ENCODE data around the gene MYCBP2. TPM values are rescaled to one million over a fixed set of nuclear protein-coding genes. Genes with fewer than 3 reads are reported as not detected.

Gene MYCBP2
- total and polyA plus RNA-seq, 2 experiments from 2014 or later, result 23.3 to 63.3 TPM

DNA sequence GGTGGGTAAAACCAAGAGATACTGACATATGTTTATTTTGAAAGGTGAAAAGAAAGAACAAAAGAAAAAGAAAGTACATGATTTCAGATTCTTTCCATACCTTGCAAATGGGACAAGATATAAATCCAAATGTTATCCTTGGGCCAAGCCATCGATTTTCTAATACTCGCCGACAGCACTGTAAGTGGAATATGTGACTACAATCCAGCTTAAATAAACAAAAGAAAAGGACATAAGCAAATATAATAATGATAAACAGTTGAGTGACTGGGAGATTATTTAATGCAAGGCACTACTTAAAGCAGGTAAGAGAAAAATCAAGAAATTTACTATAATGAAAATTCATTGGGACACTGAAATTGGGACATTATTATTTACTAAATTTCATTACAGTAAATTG is 270.0 kb downstream of the MYCBP2 start:
- H3K4me3 ChIP-seq, result no peak overlapping the region
- no peaks in the 10 kb centered on the region for H3K4me1 ChIP-seq (ENCODE audit: insufficient read depth)
- no peaks in the 10 kb centered on the region for H3K9me2 ChIP-seq (replicated peaks; ENCODE audit: insufficient read depth)
- H3K9me3 ChIP-seq (ENCODE audit: low read depth), result no peaks in the 10 kb centered on the region
- no peaks in the 10 kb centered on the region for H3K79me2 ChIP-seq
- no peaks in the 10 kb centered on the region for H4K20me1 ChIP-seq (ENCODE audit: insufficient read depth, poor library complexity, severe bottlenecking)
- H3K27me3 ChIP-seq, result no peaks in the 10 kb centered on the region
- TF ChIP-seq CTCF (IDR thresholded peaks at IDR 0.05; ENCODE audit: poor library complexity), result no peak
- TF ChIP-seq EZH2 (IDR thresholded peaks at IDR 0.05; ENCODE audit: borderline replicate concordance), result no peak
- no peak for TF ChIP-seq EZH2phosphoT487 (IDR thresholded peaks at IDR 0.05; ENCODE audit: low read depth, severe bottlenecking, unreplicated experiment)
- DNase-seq (ENCODE audit: low spot score), result no peak
- H3K4me2 ChIP-seq, result no peak overlapping the region
- no peaks in the 10 kb centered on the region for H3K36me3 ChIP-seq (replicated peaks; ENCODE audit: insufficient read depth, low read depth)
- H2AFZ ChIP-seq, result no peak overlapping the region
- 83% methylated on average over 3 of the region's 3 CpGs for WGBS (ENCODE audit: low lambda C conversion rate, missing lambda C conversion rate)
- no peak overlapping the region for H3K27ac ChIP-seq

GRCh38 chr13:77056382-77056781 is 270.5 kb downstream of the MYCBP2 start:
- no peaks in the 10 kb centered on the region for H3K27me3 ChIP-seq
- no peak overlapping the region for H3K27ac ChIP-seq
- DNase-seq (ENCODE audit: low spot score), result no peak
- no peaks in the 10 kb centered on the region for H3K9me2 ChIP-seq (replicated peaks; ENCODE audit: insufficient read depth)
- no peak overlapping the region for H3K4me3 ChIP-seq
- 68% methylated on average over 3 of the region's 3 CpGs for WGBS (ENCODE audit: low lambda C conversion rate, missing lambda C conversion rate)
- H2AFZ ChIP-seq, result no peak overlapping the region
- no peak overlapping the region for H3K4me2 ChIP-seq
- no peaks in the 10 kb centered on the region for H4K20me1 ChIP-seq (ENCODE audit: insufficient read depth, poor library complexity, severe bottlenecking)
- H3K79me2 ChIP-seq, result no peaks in the 10 kb centered on the region
- no peaks in the 10 kb centered on the region for H3K4me1 ChIP-seq (ENCODE audit: insufficient read depth)
- TF ChIP-seq EZH2phosphoT487 (IDR thresholded peaks at IDR 0.05; ENCODE audit: low read depth, severe bottlenecking, unreplicated experiment), result no peak
- H3K36me3 ChIP-seq (replicated peaks; ENCODE audit: insufficient read depth, low read depth), result no peaks in the 10 kb centered on the region
- no peaks in the 10 kb centered on the region for H3K9me3 ChIP-seq (ENCODE audit: low read depth)

- no peak overlapping the region for H3K4me2 ChIP-seq
- H3K27ac ChIP-seq, result no peak overlapping the region
- no peaks in the 10 kb centered on the region for H3K9me2 ChIP-seq (replicated peaks; ENCODE audit: insufficient read depth)
- H3K27me3 ChIP-seq, result no peaks in the 10 kb centered on the region
- no peaks in the 10 kb centered on the region for H3K36me3 ChIP-seq (replicated peaks; ENCODE audit: insufficient read depth, low read depth)
- no peak for DNase-seq (ENCODE audit: low spot score)
- H3K79me2 ChIP-seq, result no peaks in the 10 kb centered on the region
- 86% methylated on average over 2 of the region's 2 CpGs for WGBS (ENCODE audit: low lambda C conversion rate, missing lambda C conversion rate)
- H3K4me3 ChIP-seq, result no peak overlapping the region
- no peaks in the 10 kb centered on the region for H4K20me1 ChIP-seq (ENCODE audit: insufficient read depth, poor library complexity, severe bottlenecking)
- no peaks in the 10 kb centered on the region for H3K9me3 ChIP-seq (ENCODE audit: low read depth)
- no peaks in the 10 kb centered on the region for H3K4me1 ChIP-seq (ENCODE audit: insufficient read depth)
- no peak for TF ChIP-seq CTCF (IDR thresholded peaks at IDR 0.05; ENCODE audit: poor library complexity)
- no peak for TF ChIP-seq EZH2phosphoT487 (IDR thresholded peaks at IDR 0.05; ENCODE audit: low read depth, severe bottlenecking, unreplicated experiment)
- no peak for TF ChIP-seq EZH2 (IDR thresholded peaks at IDR 0.05; ENCODE audit: borderline replicate concordance)
- no peak overlapping the region for H2AFZ ChIP-seq
Measured at GRCh38 chr13:77055158-77055557, 271.7 kb downstream of the MYCBP2 start.

GRCh38 chr13:77053192-77053591 is 273.7 kb downstream of the MYCBP2 start:
- Histone ChIP-seq H3K27ac (no peak overlapping the region), H4K20me1 (ENCODE audit: insufficient read depth, poor library complexity, severe bottlenecking) (no peaks in the 10 kb centered on the region), H3K36me3 (replicated peaks; ENCODE audit: insufficient read depth, low read depth) (no peaks in the 10 kb centered on the region), H3K4me2 (no peak overlapping the region), H3K9me2 (replicated peaks; ENCODE audit: insufficient read depth) (no peaks in the 10 kb centered on the region), H3K79me2 (no peaks in the 10 kb centered on the region), H3K4me3 (no peak overlapping the region), H2AFZ (no peak overlapping the region), H3K27me3 (no peaks in the 10 kb centered on the region), H3K9me3 (ENCODE audit: low read depth) (no peaks in the 10 kb centered on the region), H3K4me1 (ENCODE audit: insufficient read depth) (no peaks in the 10 kb centered on the region)
- WGBS (ENCODE audit: low lambda C conversion rate, missing lambda C conversion rate), result 90% methylated on average over 4 of the region's 4 CpGs
- DNase-seq (ENCODE audit: low spot score), result no peak
- TF ChIP-seq EZH2phosphoT487 (IDR thresholded peaks at IDR 0.05; ENCODE audit: low read depth, severe bottlenecking, unreplicated experiment) (no peak), CTCF (IDR thresholded peaks at IDR 0.05; ENCODE audit: poor library complexity) (no peak), EZH2 (IDR thresholded peaks at IDR 0.05; ENCODE audit: borderline replicate concordance) (no peak)

All from hepatocyte (in vitro differentiated cells).